Activated CD8-positive, alpha-beta memory T cell treated with anti-CD3 and anti-CD28 coated beads for 4 hours (primary cell): Measurements from ENCODE around the gene NWD2.
"Not testable (repeated sequence)": the region's sequence is repeated elsewhere in the genome, so short reads cannot be mapped to it uniquely, and the experiment has no call there.

Experiments
- DNase-seq, 2 donors: peaks; one replicate each; pipeline ENCODE4 v3.0.0-alpha.2; 2020; ENCODE audit warnings: low read depth in 2 of 2

Gene NWD2

GRCh38 chr4:37495353-37495752 is 250.8 kb downstream of the NWD2 start:
- DNase-seq: not testable (repeated sequence)
